Retinal pigment epithelial cell (primary cell): ENCODE measurements around the gene DOCK8.

Experiments used
- DNase-seq: peaks from one replicate; pipeline ENCODE4 v3.0.0-alpha.2; 2010; ENCODE audit warnings: low read depth
- H3K4me3 ChIP-seq: 2 replicates; pipeline ENCODE4 v1.5.1; 2011; ENCODE audit warnings: mild to moderate bottlenecking, low read length, control low read depth, moderate library complexity
- TF ChIP-seq, protein P1 (sequence below): conservative IDR thresholded peaks from 2 replicates; pipeline ENCODE4 v1.5.1; 2011; ENCODE audit warnings: low read depth, low read length, control low read depth, inconsistent platforms

The DOCK8 gene

DNA sequence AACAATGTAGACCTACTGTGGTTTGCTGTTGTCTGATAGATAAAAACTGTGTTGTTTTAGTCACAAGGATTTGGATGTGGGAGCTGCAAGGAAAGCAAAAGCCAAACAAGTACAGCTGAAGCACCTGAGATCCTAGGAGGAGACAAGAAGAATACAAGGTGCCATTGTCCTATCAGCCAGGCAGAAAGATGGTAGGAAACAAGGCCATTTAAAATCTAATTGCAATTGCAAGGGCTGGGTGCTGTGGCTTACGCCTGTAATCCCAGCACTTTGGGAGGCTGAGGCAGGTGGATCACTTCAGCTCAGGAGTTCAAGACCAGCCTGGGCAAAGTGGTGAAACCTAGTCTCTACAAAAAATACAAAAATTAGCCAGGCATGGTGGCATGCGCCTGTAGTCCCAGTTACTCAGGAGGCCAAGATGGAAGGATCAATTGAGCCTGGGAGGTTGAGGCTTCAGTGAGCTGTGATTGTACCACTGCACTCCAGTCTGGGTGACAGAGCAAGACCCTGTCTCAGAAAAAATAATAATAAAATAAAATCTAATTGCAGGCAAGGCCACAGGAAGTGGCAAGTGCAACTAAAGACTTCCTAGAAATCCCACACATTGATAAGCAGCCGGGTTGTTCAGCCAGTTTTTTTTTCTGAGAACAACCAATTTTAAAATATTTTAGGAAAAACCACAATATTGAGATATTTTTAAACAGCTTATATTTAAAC lies 22.6 kb downstream of the DOCK8 start:
- TF ChIP-seq, protein P1, sequence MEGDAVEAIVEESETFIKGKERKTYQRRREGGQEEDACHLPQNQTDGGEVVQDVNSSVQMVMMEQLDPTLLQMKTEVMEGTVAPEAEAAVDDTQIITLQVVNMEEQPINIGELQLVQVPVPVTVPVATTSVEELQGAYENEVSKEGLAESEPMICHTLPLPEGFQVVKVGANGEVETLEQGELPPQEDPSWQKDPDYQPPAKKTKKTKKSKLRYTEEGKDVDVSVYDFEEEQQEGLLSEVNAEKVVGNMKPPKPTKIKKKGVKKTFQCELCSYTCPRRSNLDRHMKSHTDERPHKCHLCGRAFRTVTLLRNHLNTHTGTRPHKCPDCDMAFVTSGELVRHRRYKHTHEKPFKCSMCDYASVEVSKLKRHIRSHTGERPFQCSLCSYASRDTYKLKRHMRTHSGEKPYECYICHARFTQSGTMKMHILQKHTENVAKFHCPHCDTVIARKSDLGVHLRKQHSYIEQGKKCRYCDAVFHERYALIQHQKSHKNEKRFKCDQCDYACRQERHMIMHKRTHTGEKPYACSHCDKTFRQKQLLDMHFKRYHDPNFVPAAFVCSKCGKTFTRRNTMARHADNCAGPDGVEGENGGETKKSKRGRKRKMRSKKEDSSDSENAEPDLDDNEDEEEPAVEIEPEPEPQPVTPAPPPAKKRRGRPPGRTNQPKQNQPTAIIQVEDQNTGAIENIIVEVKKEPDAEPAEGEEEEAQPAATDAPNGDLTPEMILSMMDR, result no peak
- no peak overlapping the region for H3K4me3 ChIP-seq
- no peak for DNase-seq

DNA sequence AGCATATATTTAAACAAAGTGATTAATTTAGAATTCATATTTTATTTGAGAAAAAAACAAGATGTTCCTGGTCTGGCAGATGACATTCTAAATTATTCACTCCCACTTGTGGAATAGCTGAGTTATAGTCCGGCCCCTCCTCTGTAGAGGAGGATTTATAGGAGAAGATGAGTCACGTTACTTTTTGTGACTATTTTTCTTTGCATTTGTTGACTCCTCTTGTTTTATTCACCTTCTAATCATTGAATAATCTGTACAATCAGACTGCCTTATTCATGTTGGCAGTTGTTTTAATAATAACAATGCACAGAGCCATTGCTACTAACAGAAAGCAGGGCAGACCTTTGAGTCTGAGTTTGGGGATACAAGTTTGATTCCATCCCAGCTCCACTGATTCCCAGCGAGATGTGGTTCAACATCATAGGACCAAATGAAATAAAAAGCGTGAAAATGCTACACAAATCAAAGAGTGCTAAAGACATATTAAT lies 23.2 kb downstream of the DOCK8 start:
- no peak overlapping the region for H3K4me3 ChIP-seq
- TF ChIP-seq, protein P1, result no peak
- no peak for DNase-seq

DNA sequence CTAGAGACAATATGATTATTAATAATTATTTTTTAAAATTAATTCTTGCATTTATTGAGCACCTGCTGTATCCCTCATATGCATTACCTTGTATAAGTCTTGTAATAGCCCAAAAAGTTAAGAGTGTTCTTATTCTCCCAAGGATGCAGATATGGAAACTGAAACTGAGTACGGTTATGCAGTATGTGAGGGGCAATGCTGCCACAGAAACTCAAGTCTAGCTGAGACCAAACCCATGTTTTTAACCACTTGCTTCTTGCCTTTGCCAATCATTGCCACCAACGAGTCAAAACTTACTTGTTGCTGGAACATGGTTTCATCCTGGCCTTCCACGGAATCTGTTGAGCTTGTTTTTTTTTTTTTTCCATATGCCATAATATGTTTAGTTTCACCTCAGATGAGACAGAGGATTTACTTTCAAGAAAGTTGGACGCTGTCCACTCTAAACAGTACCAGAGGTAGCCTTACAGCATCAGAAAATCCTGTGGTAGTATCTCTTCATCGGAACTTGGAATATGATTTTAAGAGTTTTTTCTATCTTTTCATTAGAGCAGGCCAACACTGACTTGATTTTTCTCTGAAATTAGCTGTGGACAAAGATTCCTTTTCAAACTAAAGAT lies 27.9 kb downstream of the DOCK8 start:
- TF ChIP-seq, protein P1, result no peak
- no peak for DNase-seq
- H3K4me3 ChIP-seq, result no peak overlapping the region

DNA sequence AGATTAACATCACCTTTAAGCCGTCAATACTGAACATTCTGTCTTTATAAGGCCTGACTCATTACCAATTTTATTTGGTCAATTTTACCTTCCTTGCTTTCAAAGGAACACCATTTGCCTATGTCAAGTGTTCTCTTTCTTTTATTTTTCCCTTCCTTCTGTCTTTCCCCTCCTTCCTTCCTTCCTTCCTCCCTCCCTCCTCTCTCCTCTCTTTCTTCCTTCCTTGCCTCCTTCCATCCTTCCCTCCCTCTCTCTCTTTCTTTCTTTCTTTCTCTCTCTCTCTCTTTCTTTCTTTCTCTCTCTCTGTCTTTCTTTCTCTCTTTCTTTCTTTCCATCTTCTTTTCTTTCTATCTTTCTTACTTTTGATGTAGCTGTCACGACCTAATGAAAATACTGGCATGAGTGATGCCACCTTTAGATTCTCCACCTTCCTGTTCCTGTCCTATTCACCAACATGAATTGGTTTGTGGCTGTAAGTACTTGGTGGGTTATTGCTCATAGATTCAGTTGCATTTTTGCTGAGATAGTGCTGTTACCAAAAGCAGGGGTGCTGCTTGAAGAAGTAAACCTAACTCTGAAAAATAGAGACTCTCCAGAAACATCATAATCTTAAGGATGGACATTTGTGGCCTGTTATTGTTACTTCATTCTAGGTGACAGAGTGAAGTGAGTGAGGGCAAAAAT lies 33.8 kb downstream of the DOCK8 start:
- no peak for DNase-seq
- H3K4me3 ChIP-seq, result no peak overlapping the region
- TF ChIP-seq, protein P1, result no peak

DNA sequence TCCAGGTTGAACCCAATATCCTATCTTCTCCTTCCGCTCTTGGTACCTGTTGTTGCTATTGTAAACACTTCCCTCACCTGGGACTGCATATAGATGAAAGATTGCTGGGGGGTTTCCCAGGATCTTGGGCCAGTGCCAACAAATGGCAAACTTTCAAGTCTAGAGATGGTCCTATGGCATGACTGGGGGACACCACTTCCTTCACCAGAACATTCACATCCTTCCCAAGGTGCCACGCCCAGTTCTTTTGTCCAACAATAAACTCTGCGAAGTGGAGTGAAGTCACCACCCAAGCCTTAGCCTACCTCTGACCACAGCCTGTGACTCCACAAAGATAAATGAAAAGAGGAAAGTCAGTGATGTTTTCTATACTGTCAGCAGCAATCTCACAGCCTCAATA lies 34.4 kb downstream of the DOCK8 start:
- TF ChIP-seq, protein P1, result no peak
- DNase-seq, result no peak
- no peak overlapping the region for H3K4me3 ChIP-seq

DNA sequence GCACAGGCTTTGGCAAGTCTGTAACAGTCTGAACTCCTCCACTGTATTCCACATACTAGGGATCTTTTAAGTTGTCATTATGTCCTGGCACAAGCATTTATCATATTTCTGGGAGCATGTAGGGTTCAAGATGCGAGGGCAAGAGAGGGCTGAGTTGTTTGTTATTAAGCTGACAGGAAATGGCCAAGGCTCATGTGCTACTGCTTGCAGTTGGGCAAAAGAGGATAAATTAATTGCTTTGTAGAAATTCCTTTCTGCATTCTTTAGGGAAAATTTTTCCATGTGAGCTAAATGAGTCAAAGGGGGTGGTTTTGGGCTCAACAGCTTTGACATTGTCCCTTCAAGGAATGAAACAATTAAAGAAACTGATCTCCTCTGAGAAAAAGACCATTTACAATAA lies 35.4 kb downstream of the DOCK8 start:
- DNase-seq, result peak; percentile 83
- TF ChIP-seq, protein P1, result no peak
- no peak overlapping the region for H3K4me3 ChIP-seq
